H7 (cell line): ENCODE data around the gene OR9K2. TPM values are rescaled to one million over a fixed set of nuclear protein-coding genes. Genes with fewer than 3 reads are reported as not detected.
A peak's percentile ranks its signal among the peaks of the same experiment; 100 is the strongest.
"Not testable (repeated sequence)": the region's sequence is repeated elsewhere in the genome, so short reads cannot be mapped to it uniquely, and the experiment has no call there.

Source experiments
- DNase-seq: peaks from one replicate; pipeline ENCODE4 v3.0.0; 2012
- H3K27me3 ChIP-seq: 2 replicates; pipeline ENCODE4 v1.6.0; 2011; ENCODE audit warnings: mild to moderate bottlenecking, low read length; ENCODE audit not compliant: control insufficient read depth, insufficient read depth
- H3K36me3 ChIP-seq: replicated peaks from 2 replicates; pipeline ENCODE4 v1.5.1; 2011; ENCODE audit warnings: low read length; ENCODE audit not compliant: control insufficient read depth, insufficient read depth
- H3K4me3 ChIP-seq: 2 replicates; pipeline ENCODE4 v1.5.1; 2011; ENCODE audit warnings: low read depth, mild to moderate bottlenecking, control low read depth, low read length, moderate library complexity; ENCODE audit not compliant: insufficient read depth
- total RNA-seq: library from RNA; depleted of rRNA; stranded (reverse); fragments of >200 nt; shearing (Covaris generic); gene quantifications from 2 replicates; pipeline ENCODE4 v1.2.3, GENCODE V29; 2014; rRNA removed

Gene OR9K2, protein sequence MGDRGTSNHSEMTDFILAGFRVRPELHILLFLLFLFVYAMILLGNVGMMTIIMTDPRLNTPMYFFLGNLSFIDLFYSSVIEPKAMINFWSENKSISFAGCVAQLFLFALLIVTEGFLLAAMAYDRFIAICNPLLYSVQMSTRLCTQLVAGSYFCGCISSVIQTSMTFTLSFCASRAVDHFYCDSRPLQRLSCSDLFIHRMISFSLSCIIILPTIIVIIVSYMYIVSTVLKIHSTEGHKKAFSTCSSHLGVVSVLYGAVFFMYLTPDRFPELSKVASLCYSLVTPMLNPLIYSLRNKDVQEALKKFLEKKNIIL
- not detected in 2 replicates for total RNA-seq

DNA sequence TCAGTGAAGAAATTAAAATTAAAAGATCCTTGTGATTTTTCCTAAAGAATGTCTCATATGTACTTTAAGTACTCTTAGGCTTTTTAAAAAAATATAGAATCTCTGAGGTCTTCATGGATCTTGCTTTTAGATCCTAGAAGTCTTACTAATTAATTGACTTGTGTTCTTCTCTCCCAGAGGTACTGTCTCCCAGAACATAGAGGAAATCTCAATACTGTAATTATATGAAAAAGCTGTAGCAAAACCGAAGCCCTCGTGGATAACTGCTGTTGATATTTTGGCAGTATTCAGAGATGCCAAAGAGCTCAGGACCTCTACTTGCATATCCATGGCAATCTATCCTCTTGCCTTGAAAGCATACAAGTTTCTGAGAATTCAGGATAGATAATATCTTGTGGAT lies at the start of gene OR9K2:
TSS of gene OR9K2 (plus strand) at position 301 of the 400 bp plus-strand sequence. CDS start 3,429 bp downstream, outside the sequence.
- no peaks in the 10 kb centered on the region for H3K36me3 ChIP-seq
- H3K4me3 ChIP-seq: no peak within 1 kb of the TSS
- no peak for DNase-seq
- no peaks in the 10 kb centered on the region for H3K27me3 ChIP-seq

DNA sequence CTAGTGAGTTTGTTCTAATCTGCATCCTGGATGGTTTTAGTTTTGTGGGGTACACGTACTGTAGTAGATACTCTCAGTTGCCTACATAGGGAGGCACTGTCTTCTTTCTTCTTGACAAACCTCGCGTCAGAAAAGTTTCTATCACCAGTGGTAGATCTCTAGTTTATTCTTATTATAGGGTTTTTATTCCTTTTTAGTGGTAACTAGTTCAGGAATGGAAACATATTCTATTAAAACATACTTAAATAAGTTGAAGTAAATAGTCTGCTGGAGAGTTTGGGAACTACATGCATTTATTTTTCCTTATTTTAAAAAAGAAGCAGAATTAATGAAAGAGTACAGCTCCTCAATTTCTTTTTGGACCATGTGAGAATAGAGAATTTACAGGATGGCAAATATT lies 33.6 kb upstream of the OR9K2 start:
- H3K4me3 ChIP-seq: no peak overlapping the region
- H3K36me3 ChIP-seq: no peaks in the 10 kb centered on the region
- DNase-seq: no peak
- H3K27me3 ChIP-seq: no peaks in the 10 kb centered on the region

DNA sequence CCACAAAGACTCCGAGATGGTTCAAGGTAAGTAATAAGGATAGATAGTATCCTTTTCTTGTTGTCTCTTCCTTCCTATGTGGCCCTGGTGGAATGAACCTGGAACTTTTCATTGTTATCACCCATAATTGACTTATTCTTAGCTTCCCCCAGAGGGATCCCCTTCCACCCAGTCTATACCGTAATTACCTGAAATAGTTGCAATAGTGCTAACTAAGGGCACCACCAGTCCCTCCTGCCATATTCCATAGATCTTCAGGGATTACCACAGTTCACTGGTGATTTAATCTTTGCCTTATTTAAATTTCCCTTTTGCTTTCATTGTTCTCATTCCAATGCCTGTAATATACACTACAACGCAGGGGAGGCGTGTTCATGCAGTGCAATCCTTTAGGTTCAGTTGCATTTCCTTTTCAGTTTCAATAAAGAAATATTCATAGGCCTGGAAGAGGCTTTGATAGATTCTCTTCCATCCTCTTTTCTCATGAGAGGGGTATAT lies 13.8 kb upstream of the OR9K2 start:
- no peaks in the 10 kb centered on the region for H3K36me3 ChIP-seq
- no peak overlapping the region for H3K4me3 ChIP-seq
- H3K27me3 ChIP-seq: no peaks in the 10 kb centered on the region

DNA sequence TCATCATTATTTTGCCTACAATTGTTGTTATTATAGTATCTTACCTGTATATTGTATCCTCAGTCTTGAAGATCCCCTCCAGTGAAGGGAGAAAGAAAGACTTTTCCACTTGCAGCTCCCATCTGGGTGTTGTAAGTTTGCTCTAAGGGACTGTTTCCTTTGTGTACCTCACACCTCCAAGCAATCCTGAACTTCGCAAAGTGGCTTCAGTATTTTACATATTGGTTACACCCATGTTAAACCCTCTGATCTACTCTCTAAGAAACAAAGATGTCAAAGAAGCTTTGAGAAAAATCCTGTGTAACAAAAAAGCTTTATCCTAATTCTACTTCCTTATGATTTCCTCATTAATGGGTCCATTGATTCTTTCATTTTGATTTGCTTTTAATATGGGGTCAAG lies 10.1 kb upstream of the OR9K2 start:
- Histone ChIP-seq H3K27me3 (no peaks in the 10 kb centered on the region), H3K36me3 (no peaks in the 10 kb centered on the region), H3K4me3 (no peak overlapping the region)
- no peak for DNase-seq

More for the DNA sequence above, 13.8 kb upstream of the OR9K2 start:
- DNase-seq: no peak

DNA sequence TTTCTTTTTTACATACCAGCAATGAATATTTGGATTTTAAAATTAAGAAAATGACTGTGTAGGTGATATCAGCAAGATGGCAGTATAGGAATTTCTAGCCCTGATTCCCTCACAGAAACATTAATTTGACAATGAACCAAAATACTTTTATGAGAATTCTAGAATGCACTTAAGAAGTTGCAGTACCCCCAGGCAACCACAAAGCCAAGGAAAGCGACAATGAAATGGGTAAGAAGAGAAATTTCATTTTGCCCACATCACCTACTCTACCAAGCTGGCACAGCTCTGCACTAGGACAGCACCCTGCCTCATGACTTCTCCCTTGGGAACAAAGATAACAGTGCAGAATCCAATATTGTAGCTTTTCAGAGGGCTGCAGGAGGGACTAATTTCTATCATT lies 6.6 kb downstream of the OR9K2 start:
- no peak for DNase-seq
- H3K4me3 ChIP-seq: no peak overlapping the region
- no peaks in the 10 kb centered on the region for H3K36me3 ChIP-seq
- no peaks in the 10 kb centered on the region for H3K27me3 ChIP-seq

DNA sequence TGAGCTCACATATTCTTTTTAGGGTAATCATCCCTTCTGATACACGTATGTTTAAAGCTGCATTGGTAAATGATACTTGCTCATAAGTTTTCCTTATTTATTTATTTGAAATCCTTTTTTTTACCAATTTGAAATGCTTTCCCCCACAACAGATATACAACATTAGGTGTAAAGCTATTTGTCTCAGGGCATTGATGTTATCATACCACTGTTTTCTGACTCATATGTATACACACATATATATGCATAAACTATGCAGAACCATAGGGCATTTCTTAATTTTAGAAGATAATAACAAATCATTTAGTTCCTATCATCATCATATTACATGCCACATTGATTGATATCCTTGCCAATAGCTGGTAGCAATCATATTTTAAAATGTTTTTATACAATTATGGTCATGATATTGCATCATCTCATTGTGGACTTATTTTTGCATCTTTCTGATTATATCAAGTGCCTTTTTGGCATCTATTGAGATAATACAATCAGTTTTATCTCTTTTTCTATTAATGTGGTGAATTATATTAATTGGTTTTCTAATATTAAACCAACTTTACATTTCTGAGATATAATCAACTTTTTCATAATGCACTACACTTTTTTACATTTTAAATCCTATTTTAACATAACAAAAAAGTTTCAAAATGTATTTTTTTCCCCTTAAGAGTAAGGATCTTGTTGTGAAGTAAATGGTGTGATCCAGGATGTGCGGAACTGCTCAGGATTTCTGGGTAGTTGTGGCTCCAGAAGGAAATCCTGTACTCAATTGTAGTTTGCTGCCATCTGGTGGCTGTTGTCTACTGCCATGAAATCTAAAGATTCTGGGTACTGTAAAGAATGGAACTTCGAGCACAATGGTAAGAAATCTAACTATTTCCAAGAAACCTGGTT lies 16.7 kb downstream of the OR9K2 start:
- no peaks in the 10 kb centered on the region for H3K27me3 ChIP-seq
- peak; percentile 21 for DNase-seq
- no peak overlapping the region for H3K4me3 ChIP-seq
- no peaks in the 10 kb centered on the region for H3K36me3 ChIP-seq

DNA sequence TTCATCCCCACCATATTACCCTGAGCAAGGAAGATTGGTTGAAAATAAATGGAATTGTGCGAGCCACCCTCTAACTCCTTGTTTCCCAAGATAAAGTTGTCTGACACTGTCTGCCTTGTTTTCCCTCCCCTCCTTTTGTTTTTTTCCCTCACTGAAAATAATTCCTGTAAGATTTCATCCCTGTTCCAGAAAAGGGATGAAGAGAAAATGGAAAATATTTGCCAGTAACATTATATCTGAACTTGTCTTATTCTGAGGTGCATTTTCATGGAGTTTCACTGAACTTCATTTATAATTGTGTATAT lies 17.3 kb downstream of the OR9K2 start:
- H3K27me3 ChIP-seq: no peaks in the 10 kb centered on the region
- no peak for DNase-seq
- no peak overlapping the region for H3K4me3 ChIP-seq
- H3K36me3 ChIP-seq: no peaks in the 10 kb centered on the region

DNA sequence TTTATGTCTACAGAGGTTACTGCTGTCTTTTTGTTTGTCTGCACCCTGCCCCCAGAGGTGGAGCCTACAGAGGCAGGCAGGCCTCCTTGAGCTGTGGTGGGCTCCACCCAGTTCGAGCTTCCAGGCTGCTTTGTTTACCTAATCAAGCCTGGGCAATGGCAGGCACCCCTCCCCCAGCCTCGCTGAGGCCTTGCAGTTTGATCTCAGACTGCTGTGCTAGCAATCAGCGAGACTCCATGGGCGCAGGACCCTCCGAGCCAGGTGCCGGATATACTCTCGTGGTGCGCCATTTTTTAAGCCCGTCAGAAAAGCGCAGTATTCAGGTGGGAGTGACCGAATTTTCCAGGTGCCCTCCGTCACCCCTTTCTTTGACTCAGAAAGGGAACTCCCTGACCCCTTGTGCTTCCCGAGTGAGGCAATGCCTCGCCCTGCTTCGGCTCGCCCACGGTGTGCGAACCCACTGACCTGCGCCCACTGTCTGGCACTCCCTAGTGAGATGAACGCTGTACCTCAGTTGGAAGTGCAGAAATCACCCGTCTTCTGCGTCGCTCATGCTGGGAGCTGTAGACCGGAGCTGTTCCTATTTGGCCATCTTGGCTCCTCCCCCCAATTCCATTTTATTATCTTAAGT lies 40.9 kb downstream of the OR9K2 start:
- not testable (repeated sequence) for H3K4me3 ChIP-seq, H3K27me3 ChIP-seq, H3K36me3 ChIP-seq, DNase-seq

DNA sequence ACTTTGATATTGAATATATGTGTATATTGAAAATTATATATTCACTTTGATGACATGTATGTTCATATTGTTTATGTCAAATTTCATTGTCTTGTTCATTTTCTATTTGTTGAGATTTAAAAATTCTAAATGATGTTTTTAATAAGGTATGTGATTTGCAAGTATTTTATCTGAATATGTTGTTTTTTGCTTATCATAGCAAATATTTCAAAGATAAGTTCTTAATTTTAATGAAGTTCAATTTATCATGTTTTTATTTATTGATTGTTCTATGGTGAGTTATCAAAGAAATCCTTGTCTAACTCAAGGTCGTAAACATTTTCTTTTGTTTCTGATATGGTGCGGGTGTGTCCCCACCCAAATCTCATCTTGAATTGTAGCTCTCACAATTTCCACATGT lies 45.2 kb downstream of the OR9K2 start:
- DNase-seq: no peak
- no peak overlapping the region for H3K4me3 ChIP-seq
- H3K36me3 ChIP-seq: no peaks in the 10 kb centered on the region
- H3K27me3 ChIP-seq: no peaks in the 10 kb centered on the region

DNA sequence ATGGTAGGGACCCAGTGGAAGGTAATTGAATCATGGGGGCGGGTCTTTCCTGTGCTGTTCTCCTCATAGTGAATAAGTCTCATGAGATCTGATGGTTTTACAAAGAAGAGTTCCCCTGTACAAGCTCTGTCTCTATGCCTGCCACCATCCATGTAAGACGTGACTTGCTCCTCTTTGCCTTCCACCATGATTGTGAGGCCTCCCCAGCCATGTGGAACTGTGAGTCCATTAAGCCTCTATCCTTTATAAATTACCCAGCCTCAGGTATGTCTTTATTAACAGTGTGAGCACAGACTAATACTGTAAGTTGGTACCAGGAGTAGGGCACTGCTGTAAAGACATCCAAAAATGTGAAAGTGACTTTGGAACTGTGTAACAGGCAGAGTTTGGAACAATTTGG lies 45.6 kb downstream of the OR9K2 start:
- DNase-seq, H3K36me3 ChIP-seq, H3K27me3 ChIP-seq, H3K4me3 ChIP-seq: not testable (repeated sequence)

DNA sequence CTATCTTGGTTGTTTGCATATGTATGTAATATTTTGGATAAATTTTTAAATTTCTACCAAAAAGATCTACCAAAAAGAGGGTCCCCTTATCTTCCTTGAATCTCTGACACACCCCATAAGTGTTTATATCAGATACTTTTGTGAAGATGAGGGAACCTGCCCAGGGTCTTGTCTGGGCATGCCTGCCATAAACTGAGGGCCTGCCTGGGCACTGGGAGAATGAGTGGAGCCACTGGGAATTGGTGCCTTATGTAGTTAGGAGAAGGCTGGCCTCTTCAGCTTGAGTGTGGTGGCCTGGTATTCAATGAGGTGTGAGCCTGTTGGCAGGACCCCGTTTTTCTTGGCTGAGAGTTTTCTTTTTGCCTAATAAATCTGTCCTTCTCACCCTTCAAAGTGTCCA lies 46.5 kb downstream of the OR9K2 start:
- no peaks in the 10 kb centered on the region for H3K27me3 ChIP-seq
- H3K4me3 ChIP-seq: no peak overlapping the region
- no peak for DNase-seq
- H3K36me3 ChIP-seq: no peaks in the 10 kb centered on the region

DNA sequence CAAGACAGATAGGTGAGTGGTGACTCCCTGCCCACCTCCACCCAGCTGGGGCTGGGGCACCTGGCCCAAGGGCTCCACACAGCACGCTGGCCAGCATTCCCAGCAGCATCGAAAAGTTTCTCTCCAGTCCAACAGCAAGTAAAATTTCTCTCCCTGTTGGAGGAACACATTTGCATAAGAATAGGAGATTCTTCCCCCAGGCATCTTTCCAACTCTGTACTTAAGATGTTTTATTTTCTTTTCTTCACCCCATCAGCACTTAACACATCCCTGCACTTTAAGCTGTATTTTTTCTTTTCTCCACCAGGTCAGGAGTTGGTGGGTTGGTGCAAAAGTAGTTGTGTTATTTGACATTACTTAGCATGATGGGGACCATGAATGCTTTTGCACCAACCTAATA lies 47.2 kb downstream of the OR9K2 start:
- DNase-seq: no peak
- H3K36me3 ChIP-seq: no peaks in the 10 kb centered on the region
- H3K27me3 ChIP-seq: no peaks in the 10 kb centered on the region
- H3K4me3 ChIP-seq: no peak overlapping the region
